K562 (cell line): ENCODE data around the gene COQ9. TPM values are rescaled to one million over a fixed set of nuclear protein-coding genes. Genes with fewer than 3 reads are reported as not detected.
A peak's percentile ranks its signal among the peaks of the same experiment; 100 is the strongest.

Source experiments
- CBX1 ChIP-seq: sonication (generic); IDR thresholded peaks from 2 replicates; pipeline ENCODE4 v1.6.1; 2016; ENCODE audit warnings: antibody characterized with exemption, low read depth, mild to moderate bottlenecking
- CBX8 ChIP-seq: fragments of 200-600 bp; sonication (generic); IDR thresholded peaks from 2 replicates; pipeline ENCODE4 v1.6.1; 2012; ENCODE audit warnings: borderline replicate concordance, mixed run types, low read depth, mild to moderate bottlenecking, moderate library complexity, mixed read lengths, low read length, control low read depth, inconsistent platforms; ENCODE audit not compliant: poor library complexity, severe bottlenecking; ENCODE audit errors: extremely low read depth
- CC2D1A ChIP-seq: fragments of 450-650 bp; IDR thresholded peaks from 2 replicates; pipeline ENCODE4 v1.6.1; 2017; ENCODE audit warnings: mild to moderate bottlenecking
- CREM ChIP-seq: IDR thresholded peaks from 2 replicates; pipeline ENCODE4 v1.6.1; 2014; ENCODE audit warnings: antibody characterized with exemption, low read depth
- FOXM1 ChIP-seq, 2 experiments: fragments of 450-650 bp in 1 of 2; sonication (generic) in 1 of 2; formaldehyde crosslinking in 1 of 2; IDR thresholded peaks; 2 replicates each; pipeline versions ENCODE4 v1.6.1 to v1.9.0; 2017 to 2022; ENCODE audit warnings: low read depth in 2 of 2, mild to moderate bottlenecking in 2 of 2, missing genetic modification reagents in 1 of 2, moderate library complexity in 1 of 2
- FOXO4 ChIP-seq: fragments of 450-650 bp; formaldehyde crosslinking; IDR thresholded peaks from 2 replicates; pipeline ENCODE4 v1.4.0; 2020; ENCODE audit warnings: mild to moderate bottlenecking, moderate library complexity
- MXI1 ChIP-seq: IDR thresholded peaks from 2 replicates; pipeline ENCODE4 v1.6.1; 2011; ENCODE audit warnings: low read depth, mild to moderate bottlenecking, improper control_type of control experiment, low read length
- PPARD ChIP-seq: fragments of 250-450 bp; sonication (Bioruptor Pico); IDR thresholded peaks from 2 replicates; pipeline ENCODE4 v1.8.0; 2022; ENCODE audit warnings: inconsistent platforms, mild to moderate bottlenecking, moderate library complexity
- RAD21 ChIP-seq, 2 experiments: fragments of 250-450 bp in 1 of 2; fragments of 450-650 bp in 1 of 2; sonication (Bioruptor Pico) in 1 of 2; formaldehyde crosslinking in 1 of 2; IDR thresholded peaks in 1 of 2; conservative IDR thresholded peaks in 1 of 2; 2 replicates each; pipeline versions ENCODE4 v1.4.0 to v1.8.0; 2020 to 2022; ENCODE audit warnings: mild to moderate bottlenecking in 2 of 2, moderate library complexity in 1 of 2
- RBM14 ChIP-seq: fragments of 200-400 bp; formaldehyde crosslinking; IDR thresholded peaks from 2 replicates; pipeline ENCODE4 v1.6.1; 2018; ENCODE audit warnings: low read depth, mild to moderate bottlenecking, low read length, moderate library complexity, borderline replicate concordance; ENCODE audit not compliant: insufficient read depth
- SP1 ChIP-seq: sonication (generic); formaldehyde crosslinking; IDR thresholded peaks from 2 replicates; pipeline ENCODE4 v1.8.1; 2022; ENCODE audit warnings: mild to moderate bottlenecking, missing genetic modification reagents
- SUPT5H ChIP-seq: fragments of 450-650 bp; IDR thresholded peaks from 2 replicates; pipeline ENCODE4 v1.6.1; 2016
- TAF1 ChIP-seq: IDR thresholded peaks from 2 replicates; pipeline ENCODE4 v1.6.1; 2011; ENCODE audit warnings: mild to moderate bottlenecking, low read length, moderate library complexity; ENCODE audit not compliant: insufficient read depth, control insufficient read depth, severe bottlenecking; ENCODE audit errors: extremely low read depth
- THRAP3 ChIP-seq: fragments of 450-650 bp; IDR thresholded peaks from 2 replicates; pipeline ENCODE4 v1.6.1; 2016; ENCODE audit warnings: mild to moderate bottlenecking, inconsistent platforms, borderline replicate concordance
- ZBTB17 ChIP-seq: fragments of 450-650 bp; formaldehyde crosslinking; IDR thresholded peaks from 2 replicates; pipeline ENCODE4 v1.4.0; 2020; ENCODE audit warnings: mild to moderate bottlenecking
- ZNF12 ChIP-seq: sonication (generic); formaldehyde crosslinking; IDR thresholded peaks from 2 replicates; pipeline ENCODE4 v1.4.0; 2020; ENCODE audit warnings: mild to moderate bottlenecking, missing genetic modification reagents
- polyA plus RNA-seq, 8 experiments: library from polyadenylated mRNA; depleted of rRNA in 4 of 8; stranded (reverse) in 5 of 8; unstranded in 3 of 8; fragments of >200 nt; fragmentation: Nextera tagmentation in 2 of 8; fragmentation: Illumina TruSeq in 1 of 8; extraction: Ambion mirVana in 2 of 8; extraction: Trizol in 1 of 8; gene quantifications; 2 replicates each; pipeline versions ENCODE4 v1.2.1 to v1.2.3, GENCODE V29; 2011 to 2014; ENCODE audit warnings: inconsistent platforms in 1 of 8, missing spikeins in 1 of 8
- total RNA-seq, 7 experiments: library from RNA; depleted of rRNA in 6 of 7; stranded (reverse); fragments of >200 nt in 6 of 7; fragmentation: Illumina TruSeq in 2 of 7; extraction: Trizol in 2 of 7; gene quantifications; 2 replicates each; pipeline versions ENCODE4 v1.2.1 to v1.2.3, GENCODE V29; 2011 to 2021; ENCODE audit warnings: low replicate concordance in 1 of 7
- TF ChIP-seq, protein P1 (sequence below): fragments of 150-350 bp; IDR thresholded peaks from 2 replicates; pipeline ENCODE4 v1.6.1; 2014; ENCODE audit warnings: low read depth, mild to moderate bottlenecking, low read length, borderline replicate concordance
- TF ChIP-seq, protein P2 (sequence below): fragments of 450-650 bp; IDR thresholded peaks from one replicate; pipeline ENCODE4 v1.6.1; 2018; ENCODE audit warnings: mild to moderate bottlenecking, moderate library complexity; ENCODE audit not compliant: partially characterized antibody

The COQ9 gene
- total and polyA plus RNA-seq, 9 of the 15 experiments (the other 6 are each of a cell fraction or from before 2014, with no cell fraction given): 35.0 to 139 (median 71.4) TPM

DNA sequence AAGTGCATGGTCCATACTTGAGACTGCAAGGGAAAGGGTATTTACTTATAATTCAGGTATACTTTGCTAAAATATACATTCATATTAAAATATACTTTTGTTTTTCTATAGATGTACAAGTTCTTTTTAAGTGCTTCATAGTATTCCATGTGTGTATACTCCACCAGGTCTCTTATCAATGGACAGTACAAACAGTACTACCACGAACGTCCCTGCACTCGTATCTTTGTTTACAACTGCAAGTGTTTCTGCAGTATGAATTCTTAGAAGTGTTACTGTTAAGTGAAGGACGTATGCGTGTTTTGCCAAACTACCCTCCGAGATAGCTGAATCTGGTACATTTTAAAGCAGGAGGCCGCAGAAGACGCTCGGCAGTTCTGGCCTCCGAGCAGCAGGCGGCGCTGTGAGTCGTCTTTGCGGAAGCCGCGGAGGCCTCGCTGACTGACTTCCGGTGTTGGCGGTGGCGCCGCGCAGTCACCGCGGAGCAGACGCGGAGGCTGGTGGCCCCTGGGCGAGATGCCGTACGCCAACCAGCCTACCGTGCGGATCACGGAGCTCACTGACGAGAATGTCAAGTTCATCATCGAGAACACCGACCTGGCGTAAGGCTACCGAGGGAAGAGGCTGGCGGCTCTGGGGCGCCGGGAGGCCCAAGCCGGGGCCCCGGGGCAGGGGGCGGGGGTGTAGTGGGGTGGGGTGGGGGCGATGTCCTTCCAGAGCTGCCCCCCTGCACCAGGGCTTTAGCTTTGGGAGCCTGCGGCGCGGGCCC lies 15.1 kb downstream of the COQ9 start, which contains the start of gene POLR2C (continued):
- TF ChIP-seq RAD21 (CRISPR knock-in tag; conservative IDR thresholded peaks at IDR 0.05 in 1 of 2, IDR thresholded peaks at IDR 0.05 in 1 of 2) (peak; percentile 31 to 35; a peak in 3 of 4 replicates), THRAP3 (no peak), CBX1 (peak; percentile 86; the same call in 1 of the 2 replicates), CBX8 (no peak), CREM (peak; percentile 89), ZBTB17 (CRISPR knock-in tag) (0 out of 2 replicates have a peak, but pooled peaks have one; percentile 22), RBM14 (no peak), FOXO4 (no peak), TAF1 (peak; percentile 98), MXI1 (no peak), ZNF12 (no peak), CC2D1A (peak; percentile 66; the same call in 1 of the 2 replicates), FOXM1 (IDR thresholded peaks at IDR 0.05; ENCODE audit: low read depth) (peak; percentile 36; the same call in 1 of the 2 replicates), FOXM1 (CRISPR knock-in tag; IDR thresholded peaks at IDR 0.05; ENCODE audit: low read depth) (0 out of 2 replicates have a peak, but pooled peaks have one; percentile 28), PPARD (CRISPR knock-in tag) (no peak), SUPT5H (peak; percentile 97), SP1 (CRISPR knock-in tag) (no peak)
- TF ChIP-seq, protein P1, sequence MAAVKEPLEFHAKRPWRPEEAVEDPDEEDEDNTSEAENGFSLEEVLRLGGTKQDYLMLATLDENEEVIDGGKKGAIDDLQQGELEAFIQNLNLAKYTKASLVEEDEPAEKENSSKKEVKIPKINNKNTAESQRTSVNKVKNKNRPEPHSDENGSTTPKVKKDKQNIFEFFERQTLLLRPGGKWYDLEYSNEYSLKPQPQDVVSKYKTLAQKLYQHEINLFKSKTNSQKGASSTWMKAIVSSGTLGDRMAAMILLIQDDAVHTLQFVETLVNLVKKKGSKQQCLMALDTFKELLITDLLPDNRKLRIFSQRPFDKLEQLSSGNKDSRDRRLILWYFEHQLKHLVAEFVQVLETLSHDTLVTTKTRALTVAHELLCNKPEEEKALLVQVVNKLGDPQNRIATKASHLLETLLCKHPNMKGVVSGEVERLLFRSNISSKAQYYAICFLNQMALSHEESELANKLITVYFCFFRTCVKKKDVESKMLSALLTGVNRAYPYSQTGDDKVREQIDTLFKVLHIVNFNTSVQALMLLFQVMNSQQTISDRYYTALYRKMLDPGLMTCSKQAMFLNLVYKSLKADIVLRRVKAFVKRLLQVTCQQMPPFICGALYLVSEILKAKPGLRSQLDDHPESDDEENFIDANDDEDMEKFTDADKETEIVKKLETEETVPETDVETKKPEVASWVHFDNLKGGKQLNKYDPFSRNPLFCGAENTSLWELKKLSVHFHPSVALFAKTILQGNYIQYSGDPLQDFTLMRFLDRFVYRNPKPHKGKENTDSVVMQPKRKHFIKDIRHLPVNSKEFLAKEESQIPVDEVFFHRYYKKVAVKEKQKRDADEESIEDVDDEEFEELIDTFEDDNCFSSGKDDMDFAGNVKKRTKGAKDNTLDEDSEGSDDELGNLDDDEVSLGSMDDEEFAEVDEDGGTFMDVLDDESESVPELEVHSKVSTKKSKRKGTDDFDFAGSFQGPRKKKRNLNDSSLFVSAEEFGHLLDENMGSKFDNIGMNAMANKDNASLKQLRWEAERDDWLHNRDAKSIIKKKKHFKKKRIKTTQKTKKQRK: no peak
- TF ChIP-seq, protein P2, sequence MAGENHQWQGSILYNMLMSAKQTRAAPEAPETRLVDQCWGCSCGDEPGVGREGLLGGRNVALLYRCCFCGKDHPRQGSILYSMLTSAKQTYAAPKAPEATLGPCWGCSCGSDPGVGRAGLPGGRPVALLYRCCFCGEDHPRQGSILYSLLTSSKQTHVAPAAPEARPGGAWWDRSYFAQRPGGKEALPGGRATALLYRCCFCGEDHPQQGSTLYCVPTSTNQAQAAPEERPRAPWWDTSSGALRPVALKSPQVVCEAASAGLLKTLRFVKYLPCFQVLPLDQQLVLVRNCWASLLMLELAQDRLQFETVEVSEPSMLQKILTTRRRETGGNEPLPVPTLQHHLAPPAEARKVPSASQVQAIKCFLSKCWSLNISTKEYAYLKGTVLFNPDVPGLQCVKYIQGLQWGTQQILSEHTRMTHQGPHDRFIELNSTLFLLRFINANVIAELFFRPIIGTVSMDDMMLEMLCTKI: no peak
